HFF-Myc (cell line): ENCODE data around the gene KCTD17.

Experiments used
- DNase-seq: peaks from one replicate; pipeline ENCODE4 v3.0.0-alpha.2; 2011; ENCODE audit warnings: low read depth; ENCODE audit errors: extremely low read depth
- H3K4me3 ChIP-seq: replicated peaks from 2 replicates; pipeline ENCODE4 v1.5.1; 2011; ENCODE audit warnings: low read depth, mild to moderate bottlenecking, control low read depth, low read length
- CTCF ChIP-seq: IDR thresholded peaks from 2 replicates; pipeline ENCODE4 v1.5.1; 2012; ENCODE audit warnings: mild to moderate bottlenecking, low read depth, low read length, control low read depth; ENCODE audit errors: missing control alignments

KCTD17 gene

GRCh38 chr22:37109242-37109917, 57.8 kb downstream of the KCTD17 start, which contains the start of gene TMPRSS6:
TSS of gene TMPRSS6 (minus strand) at chr22:37109713. CDS start at chr22:37103417, 6,296 bp downstream.
- no peak for TF ChIP-seq CTCF
- H3K4me3 ChIP-seq = no peak within 1 kb of the TSS
- DNase-seq = no peak

GRCh38 chr22:37111156-37111717, 59.7 kb downstream of the KCTD17 start:
- DNase-seq = no peak
- TF ChIP-seq CTCF = no peak
- H3K4me3 ChIP-seq = no peak overlapping the region

- no peak for DNase-seq
- TF ChIP-seq CTCF = no peak
- H3K4me3 ChIP-seq = no peak overlapping the region
Observed at GRCh38 chr22:37112084-37112728, 60.7 kb downstream of the KCTD17 start.
